Upper lobe of right lung (tissue), 1 donor: ENCODE results near the gene ASH1L. TPM values are rescaled to one million over a fixed set of nuclear protein-coding genes. Genes with fewer than 3 reads are reported as not detected.
A peak's percentile ranks its signal among the peaks of the same experiment; 100 is the strongest.
"Not testable (repeated sequence)": the region's sequence is repeated elsewhere in the genome, so short reads cannot be mapped to it uniquely, and the experiment has no call there.

ENCODE experiments used
- ATAC-seq: fragments of 200-7000 bp; cut with Tn5 transposase; one replicate; pipeline ENCODE4 v1.9.1; 2020; ENCODE audit warnings: mild to moderate bottlenecking, moderate library complexity
- DNase-seq: peaks from one replicate; pipeline ENCODE4 v3.0.0-alpha.2; 2020
- H3K27ac ChIP-seq: fragments of 200-600 bp; one replicate; pipeline ENCODE4 v1.8.0; 2022
- H3K27me3 ChIP-seq: fragments of 200-600 bp; one replicate; pipeline ENCODE4 v1.8.0; 2022; ENCODE audit warnings: mild to moderate bottlenecking
- H3K36me3 ChIP-seq: fragments of 200-600 bp; one replicate; pipeline ENCODE4 v1.8.0; 2022
- H3K4me1 ChIP-seq: fragments of 200-600 bp; one replicate; pipeline ENCODE4 v1.8.0; 2022
- H3K4me3 ChIP-seq: fragments of 200-600 bp; one replicate; pipeline ENCODE4 v1.8.0; 2022; ENCODE audit warnings: mild to moderate bottlenecking
- H3K9me3 ChIP-seq: fragments of 200-600 bp; one replicate; pipeline ENCODE4 v1.8.0; 2022
- CTCF ChIP-seq: fragments of 200-600 bp; IDR thresholded peaks from one replicate; pipeline ENCODE4 v1.8.0; 2022; ENCODE audit warnings: antibody characterized with exemption
- intact Hi-C: fragments of 100-400 bp; cut with DNase I; formaldehyde crosslinking; loops from one replicate; pipeline ENCODE4 v1.11.0; 2022
- total RNA-seq: library from RNA; stranded (reverse); fragmentation: NEBNext Ultra II Directional; extraction: Animal tissue kit (Norgen Biotek cat#: 25700); gene quantifications from one replicate; pipeline ENCODE4 v1.2.1, GENCODE V29; 2021
- donor health status: DM: no; HTN: yes; CAD: no; lungs with severe emphysema.

The ASH1L gene
- total RNA-seq, 1 donor from 2014 or later: 56.6 TPM

DNA sequence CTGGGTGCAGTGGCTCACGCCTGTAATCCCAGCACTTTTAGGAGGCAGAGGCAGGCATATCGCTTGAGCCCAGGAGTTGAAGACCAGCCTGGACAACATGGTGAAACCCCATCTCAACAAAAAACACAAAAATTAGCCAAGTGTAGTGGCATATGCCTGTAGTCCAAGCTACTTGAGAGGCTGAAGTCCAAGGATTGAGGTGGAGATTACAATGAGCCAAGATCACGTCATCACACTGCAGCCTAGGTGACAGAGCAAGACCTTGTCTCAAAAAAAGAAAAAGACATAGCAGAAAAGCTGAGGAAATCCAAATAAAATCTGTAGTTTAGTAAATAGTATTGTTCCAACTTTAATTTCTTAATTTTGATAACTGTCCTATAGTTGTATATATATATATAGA lies 11.5 kb upstream of the ASH1L start:
- DNase-seq: no peak
- H3K4me1 ChIP-seq: no peaks in the 10 kb centered on the region
- H3K4me3 ChIP-seq: no peak overlapping the region
- no peaks in the 10 kb centered on the region for H3K9me3 ChIP-seq
- no peak for ATAC-seq
- no peaks in the 10 kb centered on the region for H3K27me3 ChIP-seq
- H3K36me3 ChIP-seq: no peaks in the 10 kb centered on the region
- TF ChIP-seq CTCF: no peak
- no peak overlapping the region for H3K27ac ChIP-seq
- intact Hi-C loops: no loop called here

GRCh38 chr1:155570593-155570990 lies 8.0 kb upstream of the ASH1L start:
- Histone ChIP-seq H3K4me3 (no peak overlapping the region), H3K36me3 (no peaks in the 10 kb centered on the region), H3K4me1 (no peaks in the 10 kb centered on the region), H3K27me3 (no peaks in the 10 kb centered on the region), H3K9me3 (no peaks in the 10 kb centered on the region), H3K27ac (no peak overlapping the region)
- TF ChIP-seq CTCF: no peak
- DNase-seq (no peak), ATAC-seq (no peak)
- intact Hi-C loops: no loop called here

GRCh38 chr1:155569988-155570592 lies 7.5 kb upstream of the ASH1L start:
- no peak overlapping the region for H3K27ac ChIP-seq
- intact Hi-C loops: no loop called here
- DNase-seq (no peak), ATAC-seq (no peak)
- no peaks in the 10 kb centered on the region for H3K36me3 ChIP-seq
- no peaks in the 10 kb centered on the region for H3K27me3 ChIP-seq
- TF ChIP-seq CTCF: no peak
- no peaks in the 10 kb centered on the region for H3K9me3 ChIP-seq
- peaks cover under 1% of the 10 kb centered on the region for H3K4me1 ChIP-seq
- H3K4me3 ChIP-seq: no peak overlapping the region

- peak overlapping the region; percentile 98 for H3K27ac ChIP-seq
- DNase-seq, H3K36me3 ChIP-seq, intact Hi-C loops, ATAC-seq, H3K9me3 ChIP-seq, H3K27me3 ChIP-seq: not testable (repeated sequence)
- H3K4me1 ChIP-seq: peaks cover 31% of the 10 kb centered on the region
- H3K4me3 ChIP-seq: peak overlapping the region; percentile 86
Observed at GRCh38 chr1:155563377-155564022, 897 bp upstream of the ASH1L start.

DNA sequence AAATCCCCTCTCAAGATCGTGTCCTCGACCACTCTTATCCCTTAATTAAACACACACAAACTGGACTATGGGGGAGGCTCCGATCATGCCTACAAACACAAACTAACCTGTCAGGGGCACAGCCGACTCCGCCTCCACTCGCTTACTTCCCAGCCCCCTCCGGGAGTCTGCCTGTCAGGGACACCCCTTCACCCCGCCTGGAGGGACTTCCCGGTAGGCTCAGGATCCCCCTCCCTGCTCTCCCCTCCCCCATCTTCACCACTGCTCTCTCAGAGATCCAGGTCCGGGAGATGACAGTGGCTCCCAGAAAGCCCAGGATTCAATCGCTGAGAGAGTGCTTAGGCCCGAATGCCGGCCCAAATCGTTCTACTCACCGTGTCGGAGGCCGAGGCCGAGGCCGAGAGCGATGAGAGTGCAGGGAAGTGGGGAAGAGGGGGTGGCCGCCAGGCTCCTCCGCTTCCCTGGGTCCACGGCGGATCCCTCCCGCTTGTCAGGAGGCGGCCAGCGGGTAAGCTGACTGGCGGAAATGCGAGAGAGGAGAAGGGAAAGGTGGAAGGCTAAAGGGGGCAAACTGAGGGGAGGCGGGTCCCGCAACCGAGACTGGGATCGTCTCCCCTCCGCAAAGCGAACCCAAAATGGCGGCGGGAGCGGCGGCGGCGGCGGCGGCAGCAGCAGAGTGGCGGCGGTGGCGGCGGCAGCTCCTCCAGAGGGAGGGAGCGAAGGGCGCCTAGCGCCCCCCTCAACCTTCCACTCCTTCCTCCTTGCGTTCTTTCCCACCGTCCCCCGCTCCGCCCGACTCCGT lies 623 bp downstream of the ASH1L start:
- not testable (repeated sequence) for H3K27me3 ChIP-seq

GRCh38 chr1:155555915-155556314 lies 6.7 kb downstream of the ASH1L start:
- DNase-seq (no peak), ATAC-seq (no peak)
- no peak for TF ChIP-seq CTCF
- peaks cover 9% of the 10 kb centered on the region for H3K36me3 ChIP-seq
- H3K9me3 ChIP-seq: no peaks in the 10 kb centered on the region
- no peak overlapping the region for H3K4me3 ChIP-seq
- peaks cover 28% of the 10 kb centered on the region for H3K4me1 ChIP-seq
- intact Hi-C loops: no loop called here
- no peak overlapping the region for H3K27ac ChIP-seq
- H3K27me3 ChIP-seq: no peaks in the 10 kb centered on the region

More for the DNA sequence above, 623 bp downstream of the ASH1L start:
- peak; percentile 53 for ATAC-seq
- DNase-seq: peak; percentile 80
- H3K9me3 ChIP-seq, H3K36me3 ChIP-seq, intact Hi-C loops: not testable (repeated sequence)
- peaks cover 37% of the 10 kb centered on the region for H3K4me1 ChIP-seq
- peak overlapping the region; percentile 98 for H3K27ac ChIP-seq
- peak overlapping the region; percentile 86 for H3K4me3 ChIP-seq
